ENCODE results near the gene ZNF436.
"Not testable (repeated sequence)": the region's sequence is repeated elsewhere in the genome, so short reads cannot be mapped to it uniquely, and the experiment has no call there.

ZNF436 gene

DNA sequence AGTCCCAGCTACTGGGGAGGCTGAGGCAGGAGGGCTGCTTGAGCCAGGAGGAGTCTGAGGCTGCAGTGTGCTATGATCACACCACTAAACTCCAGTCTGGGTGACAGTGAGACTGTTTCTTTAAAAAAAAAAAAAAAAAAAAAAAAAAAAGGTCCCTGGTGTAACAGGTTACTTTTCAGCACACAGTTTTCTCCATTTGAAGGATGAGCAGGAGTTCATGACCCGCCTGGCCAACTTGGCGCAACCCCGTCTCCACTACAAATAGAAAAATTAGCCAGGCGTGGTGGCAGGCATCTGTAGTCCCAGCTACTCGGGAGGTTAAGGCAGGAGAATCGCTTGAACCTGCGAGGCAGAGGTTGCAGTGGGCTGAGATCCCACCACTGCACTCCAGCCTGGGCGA, 37.9 kb downstream of the ZNF436 start:
- peaks cover 80% of the 10 kb centered on the region for H4K20me1 ChIP-seq (ENCODE audit: insufficient read depth, low read length)
- no peak overlapping the region for H3K4me2 ChIP-seq (ENCODE audit: insufficient read depth, low read length)
- no peak overlapping the region for H2AFZ ChIP-seq (ENCODE audit: low read depth, low read length)
- H3K9ac ChIP-seq (ENCODE audit: low read depth, low read length) = no peak overlapping the region
- no peaks in the 10 kb centered on the region for H3K9me3 ChIP-seq (ENCODE audit: insufficient read depth, low read length, severe bottlenecking)
- DNase-seq (no peak), ATAC-seq (ENCODE audit: insufficient read depth, low read depth) (peak; percentile 40; the same call in 1 of the 3 replicates)
- no peak for TF ChIP-seq EZH2 (IDR thresholded peaks at IDR 0.05; ENCODE audit: borderline replicate concordance, low read depth, low read length, severe bottlenecking)
- TF ChIP-seq, protein P1, sequence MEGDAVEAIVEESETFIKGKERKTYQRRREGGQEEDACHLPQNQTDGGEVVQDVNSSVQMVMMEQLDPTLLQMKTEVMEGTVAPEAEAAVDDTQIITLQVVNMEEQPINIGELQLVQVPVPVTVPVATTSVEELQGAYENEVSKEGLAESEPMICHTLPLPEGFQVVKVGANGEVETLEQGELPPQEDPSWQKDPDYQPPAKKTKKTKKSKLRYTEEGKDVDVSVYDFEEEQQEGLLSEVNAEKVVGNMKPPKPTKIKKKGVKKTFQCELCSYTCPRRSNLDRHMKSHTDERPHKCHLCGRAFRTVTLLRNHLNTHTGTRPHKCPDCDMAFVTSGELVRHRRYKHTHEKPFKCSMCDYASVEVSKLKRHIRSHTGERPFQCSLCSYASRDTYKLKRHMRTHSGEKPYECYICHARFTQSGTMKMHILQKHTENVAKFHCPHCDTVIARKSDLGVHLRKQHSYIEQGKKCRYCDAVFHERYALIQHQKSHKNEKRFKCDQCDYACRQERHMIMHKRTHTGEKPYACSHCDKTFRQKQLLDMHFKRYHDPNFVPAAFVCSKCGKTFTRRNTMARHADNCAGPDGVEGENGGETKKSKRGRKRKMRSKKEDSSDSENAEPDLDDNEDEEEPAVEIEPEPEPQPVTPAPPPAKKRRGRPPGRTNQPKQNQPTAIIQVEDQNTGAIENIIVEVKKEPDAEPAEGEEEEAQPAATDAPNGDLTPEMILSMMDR (IDR thresholded peaks at IDR 0.05; ENCODE audit: borderline replicate concordance, extremely low read depth, low read length, poor library complexity, severe bottlenecking) = no peak
- no peaks in the 10 kb centered on the region for H3K4me1 ChIP-seq (ENCODE audit: insufficient read depth, low read length)
- H3K36me3 ChIP-seq (ENCODE audit: insufficient read depth, low read length) = peaks cover 91% of the 10 kb centered on the region
- peaks cover 97% of the 10 kb centered on the region for H3K79me2 ChIP-seq (ENCODE audit: insufficient read depth, low read length)
- H3K4me3 ChIP-seq (ENCODE audit: low read depth in 1 of 2, low read length in 2 of 2) = no peak overlapping the region
- H3K27ac ChIP-seq (ENCODE audit: low read length) = no peak overlapping the region
- H3K27me3 ChIP-seq (ENCODE audit: insufficient read depth, low read length, poor library complexity) = no peaks in the 10 kb centered on the region

DNA sequence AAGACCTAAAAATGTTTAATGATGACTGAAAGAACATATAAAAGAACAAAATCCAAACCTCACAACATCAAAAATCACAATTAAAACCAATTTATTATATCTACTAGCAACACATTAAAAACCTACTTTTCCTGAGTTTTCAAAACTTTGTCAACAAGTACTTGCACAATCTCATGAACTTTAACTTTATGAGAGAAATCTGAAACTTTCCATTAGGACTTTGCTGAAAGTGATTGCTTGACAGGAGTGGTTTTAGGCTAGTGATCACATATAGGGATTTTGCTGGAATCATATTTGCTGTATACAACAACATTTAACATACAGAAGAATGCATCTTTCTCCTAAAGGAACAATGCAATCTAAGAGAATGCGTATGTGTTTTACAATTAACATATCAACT, 38.8 kb downstream of the ZNF436 start:
- Histone ChIP-seq H2AFZ (ENCODE audit: low read depth, low read length) (no peak overlapping the region), H3K9me3 (ENCODE audit: insufficient read depth, low read length, severe bottlenecking) (no peaks in the 10 kb centered on the region), H3K4me1 (ENCODE audit: insufficient read depth, low read length) (0 out of 2 replicates have a peak, but pooled peaks cover under 1% of the 10 kb centered on the region), H3K4me3 (ENCODE audit: low read depth in 1 of 2, low read length in 2 of 2) (no peak overlapping the region), H3K79me2 (ENCODE audit: insufficient read depth, low read length) (peaks cover 98% of the 10 kb centered on the region), H3K27me3 (ENCODE audit: insufficient read depth, low read length, poor library complexity) (no peaks in the 10 kb centered on the region), H3K27ac (ENCODE audit: low read length) (no peak overlapping the region), H4K20me1 (ENCODE audit: insufficient read depth, low read length) (peaks cover 84% of the 10 kb centered on the region), H3K9ac (ENCODE audit: low read depth, low read length) (no peak overlapping the region), H3K4me2 (ENCODE audit: insufficient read depth, low read length) (no peak overlapping the region), H3K36me3 (ENCODE audit: insufficient read depth, low read length) (peaks cover 97% of the 10 kb centered on the region)
- no peak for TF ChIP-seq EZH2 (IDR thresholded peaks at IDR 0.05; ENCODE audit: borderline replicate concordance, low read depth, low read length, severe bottlenecking)
- TF ChIP-seq, protein P1 (IDR thresholded peaks at IDR 0.05; ENCODE audit: borderline replicate concordance, extremely low read depth, low read length, poor library complexity, severe bottlenecking) = no peak
- no peak for DNase-seq
- ATAC-seq (ENCODE audit: insufficient read depth, low read depth) = no peak

DNA sequence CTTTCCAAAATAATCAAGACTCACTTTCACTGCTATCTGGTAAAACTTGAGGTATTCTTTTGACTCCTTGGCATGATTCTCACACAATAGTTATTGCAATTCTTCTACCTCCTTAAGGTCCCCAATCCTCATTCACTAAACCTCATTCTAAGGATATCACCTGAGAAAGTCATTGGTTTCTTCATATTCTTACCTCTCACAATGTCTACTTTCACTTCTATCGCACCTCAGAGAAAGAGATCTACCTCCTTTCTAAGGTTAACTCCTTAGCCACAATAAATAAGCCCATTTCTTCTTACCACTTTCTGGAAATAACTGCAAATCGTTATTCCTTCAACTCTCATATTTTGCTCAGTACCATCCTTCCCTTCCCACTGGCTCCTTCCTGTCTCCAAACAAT, 44.2 kb downstream of the ZNF436 start:
- Histone ChIP-seq H3K36me3 (ENCODE audit: insufficient read depth, low read length) (peaks cover 87% of the 10 kb centered on the region), H4K20me1 (ENCODE audit: insufficient read depth, low read length) (peaks cover 71% of the 10 kb centered on the region), H3K9me3 (ENCODE audit: insufficient read depth, low read length, severe bottlenecking) (no peaks in the 10 kb centered on the region), H2AFZ (ENCODE audit: low read depth, low read length) (no peak overlapping the region), H3K79me2 (ENCODE audit: insufficient read depth, low read length) (peaks cover 95% of the 10 kb centered on the region), H3K27ac (ENCODE audit: low read length) (no peak overlapping the region), H3K4me1 (ENCODE audit: insufficient read depth, low read length) (0 out of 2 replicates have a peak, but pooled peaks cover 2% of the 10 kb centered on the region), H3K9ac (ENCODE audit: low read depth, low read length) (no peak overlapping the region), H3K4me3 (ENCODE audit: low read depth in 1 of 2, low read length in 2 of 2) (no peak overlapping the region), H3K4me2 (ENCODE audit: insufficient read depth, low read length) (no peak overlapping the region), H3K27me3 (ENCODE audit: insufficient read depth, low read length, poor library complexity) (no peaks in the 10 kb centered on the region)
- ATAC-seq (ENCODE audit: insufficient read depth, low read depth) = no peak
- TF ChIP-seq, protein P1 (IDR thresholded peaks at IDR 0.05; ENCODE audit: borderline replicate concordance, extremely low read depth, low read length, poor library complexity, severe bottlenecking) = no peak
- TF ChIP-seq EZH2 (IDR thresholded peaks at IDR 0.05; ENCODE audit: borderline replicate concordance, low read depth, low read length, severe bottlenecking) = no peak
- no peak for DNase-seq

DNA sequence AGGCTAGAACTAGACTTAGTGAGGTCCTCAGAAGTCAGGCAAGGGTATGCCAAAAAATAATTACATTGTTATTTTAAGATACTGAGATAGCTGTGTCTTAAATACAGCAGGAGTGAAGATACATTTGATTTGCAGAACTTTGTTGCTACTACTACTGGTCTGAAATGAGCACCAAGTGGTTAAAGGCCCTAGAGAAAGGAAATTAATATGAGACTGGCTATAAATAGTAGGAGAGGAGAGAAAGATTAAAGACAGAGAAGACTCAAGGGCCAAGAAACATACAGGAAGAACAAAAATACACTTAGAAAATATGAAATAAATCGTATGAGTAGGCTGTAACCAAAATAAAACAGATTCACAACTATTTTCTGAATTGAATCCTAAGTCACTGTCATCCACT, 46.9 kb downstream of the ZNF436 start:
- H3K27ac ChIP-seq (ENCODE audit: low read length) = no peak overlapping the region

GRCh38 chr1:23310280-23310679, 59.4 kb downstream of the ZNF436 start:
- ATAC-seq (ENCODE audit: insufficient read depth, low read depth) = peak; percentile 27; the same call in 1 of the 3 replicates

More for the DNA sequence above, 46.9 kb downstream of the ZNF436 start:
- no peak for ATAC-seq (ENCODE audit: insufficient read depth, low read depth)
- Histone ChIP-seq H3K4me1 (ENCODE audit: insufficient read depth, low read length) (0 out of 2 replicates have a peak, but pooled peaks cover 2% of the 10 kb centered on the region), H2AFZ (ENCODE audit: low read depth, low read length) (no peak overlapping the region), H3K9me3 (ENCODE audit: insufficient read depth, low read length, severe bottlenecking) (no peaks in the 10 kb centered on the region), H3K4me2 (ENCODE audit: insufficient read depth, low read length) (no peak overlapping the region), H3K27me3 (ENCODE audit: insufficient read depth, low read length, poor library complexity) (no peaks in the 10 kb centered on the region), H3K9ac (ENCODE audit: low read depth, low read length) (no peak overlapping the region), H3K36me3 (ENCODE audit: insufficient read depth, low read length) (peaks cover 86% of the 10 kb centered on the region), H3K79me2 (ENCODE audit: insufficient read depth, low read length) (peaks cover 94% of the 10 kb centered on the region), H3K4me3 (ENCODE audit: low read depth in 1 of 2, low read length in 2 of 2) (no peak overlapping the region), H4K20me1 (ENCODE audit: insufficient read depth, low read length) (peaks cover 65% of the 10 kb centered on the region)
- DNase-seq = no peak
- TF ChIP-seq EZH2 (IDR thresholded peaks at IDR 0.05; ENCODE audit: borderline replicate concordance, low read depth, low read length, severe bottlenecking) = no peak
- TF ChIP-seq, protein P1 (IDR thresholded peaks at IDR 0.05; ENCODE audit: borderline replicate concordance, extremely low read depth, low read length, poor library complexity, severe bottlenecking) = no peak

More at GRCh38 chr1:23310280-23310679, 59.4 kb downstream of the ZNF436 start:
- DNase-seq; H3K27me3 ChIP-seq (ENCODE audit: insufficient read depth, low read length, poor library complexity); H3K4me1 ChIP-seq (ENCODE audit: insufficient read depth, low read length); H3K4me2 ChIP-seq (ENCODE audit: insufficient read depth, low read length); H3K9ac ChIP-seq (ENCODE audit: low read depth, low read length); H3K4me3 ChIP-seq (ENCODE audit: low read depth in 1 of 2, low read length in 2 of 2); H3K9me3 ChIP-seq (ENCODE audit: insufficient read depth, low read length, severe bottlenecking); H2AFZ ChIP-seq (ENCODE audit: low read depth, low read length); H3K27ac ChIP-seq (ENCODE audit: low read length): not testable (repeated sequence)
- peaks cover 51% of the 10 kb centered on the region for H4K20me1 ChIP-seq (ENCODE audit: insufficient read depth, low read length)
- peaks cover 96% of the 10 kb centered on the region for H3K36me3 ChIP-seq (ENCODE audit: insufficient read depth, low read length)
- H3K79me2 ChIP-seq (ENCODE audit: insufficient read depth, low read length) = peaks cover 54% of the 10 kb centered on the region
